HG03060 (cell line): ENCODE data around the gene PLXNB2.

Experiments
- ATAC-seq: cut with Tn5 transposase; IDR thresholded peaks from one replicate; pipeline ENCODE4 v1.9.1; 2021; ENCODE audit warnings: low read depth, moderate number of reproducible peaks; ENCODE audit not compliant: unreplicated experiment

The PLXNB2 gene

GRCh38 chr22:50298937-50299784 lies 8.3 kb downstream of the PLXNB2 start:
- no peak for ATAC-seq

- ATAC-seq: no peak
Observed at GRCh38 chr22:50298266-50298637, 9.2 kb downstream of the PLXNB2 start.

- no peak for ATAC-seq
Observed at GRCh38 chr22:50297510-50298265, 9.8 kb downstream of the PLXNB2 start.

- ATAC-seq: no peak
Observed at GRCh38 chr22:50296658-50297490, 10.6 kb downstream of the PLXNB2 start.

- no peak for ATAC-seq
Observed at GRCh38 chr22:50294319-50294656, 13.2 kb downstream of the PLXNB2 start.

- no peak for ATAC-seq
Observed at GRCh38 chr22:50293441-50294318, 13.8 kb downstream of the PLXNB2 start.

GRCh38 chr22:50292643-50293440 lies 14.6 kb downstream of the PLXNB2 start:
- no peak for ATAC-seq

- ATAC-seq: no peak
Observed at GRCh38 chr22:50289942-50290630, 17.4 kb downstream of the PLXNB2 start.

GRCh38 chr22:50289151-50289941 lies 18.1 kb downstream of the PLXNB2 start:
- no peak for ATAC-seq

GRCh38 chr22:50287731-50288130 lies 19.7 kb downstream of the PLXNB2 start:
- no peak for ATAC-seq

GRCh38 chr22:50286701-50287318 lies 20.6 kb downstream of the PLXNB2 start:
- no peak for ATAC-seq

- no peak for ATAC-seq
Observed at GRCh38 chr22:50286275-50286674, 21.2 kb downstream of the PLXNB2 start.

- ATAC-seq: no peak
Observed at GRCh38 chr22:50285568-50286229, 21.7 kb downstream of the PLXNB2 start.

GRCh38 chr22:50284479-50284878 lies 23.0 kb downstream of the PLXNB2 start:
- ATAC-seq: no peak

GRCh38 chr22:50283821-50284220 lies 23.6 kb downstream of the PLXNB2 start:
- no peak for ATAC-seq

- ATAC-seq: no peak
Observed at GRCh38 chr22:50282361-50283155, 24.9 kb downstream of the PLXNB2 start.
